Keratinocyte (primary cell): ENCODE results near the gene GRIA2.

ENCODE experiments used
- CTCF ChIP-seq, 3 experiments: IDR thresholded peaks in 1 of 3; conservative IDR thresholded peaks in 1 of 3; optimal IDR thresholded peaks in 1 of 3; 2 replicates in 2 of 3; 3 replicates in 1 of 3; pipeline versions ENCODE3 to v1.5.1; 2011; ENCODE audit warnings: low read length in 3 of 3, mild to moderate bottlenecking in 3 of 3, moderate library complexity in 2 of 3, control low read depth in 1 of 3, inconsistent platforms in 1 of 3; ENCODE audit not compliant: insufficient read depth in 2 of 3; ENCODE audit errors: extremely low read depth in 1 of 3
- EZH2 ChIP-seq: IDR thresholded peaks from one replicate; pipeline ENCODE4 v1.6.1; 2012; ENCODE audit warnings: inconsistent platforms, mild to moderate bottlenecking, low read length, moderate library complexity

- TF ChIP-seq CTCF (optimal IDR thresholded peaks at IDR 0.05 in 1 of 3, IDR thresholded peaks at IDR 0.05 in 1 of 3, conservative IDR thresholded peaks at IDR 0.05 in 1 of 3; ENCODE audit: extremely low read depth in 1 of 3, insufficient read depth in 2 of 3, low read length in 3 of 3) (no peak), EZH2 (no peak)
Measured at GRCh38 chr4:157312702-157313101, 92.2 kb downstream of the GRIA2 start.
